Caco-2 (cell line): ENCODE data around the gene C6orf118. TPM values are rescaled to one million over a fixed set of nuclear protein-coding genes. Genes with fewer than 3 reads are reported as not detected.

Source experiments
- Bru-seq: library from RNA; stranded (reverse); fragments of 400-500 nt; gene quantifications from one replicate; lab custom pipeline; 2021; lab: Mats Ljungman, UMichigan
- BruChase-seq, 2 experiments: library from RNA; stranded (reverse); fragments of 400-500 nt; gene quantifications; one replicate each; lab custom pipeline; 2021; lab: Mats Ljungman, UMichigan
- BruUV-seq: library from RNA; stranded (reverse); fragments of 400-500 nt; replicated peaks from 2 replicates; lab custom pipeline; 2021; lab: Mats Ljungman, UMichigan
- CTCF ChIA-PET: fragments of 300-600 bp; sonication (Branson Sonifier 250); formaldehyde crosslinking; loops from one replicate; lab custom pipeline; 2022; ENCODE audit warnings: antibody characterized with exemption; lab: Charles Lee
- POLR2A ChIA-PET: fragments of 300-600 bp; sonication (Branson Sonifier 250); formaldehyde crosslinking; loops from one replicate; lab custom pipeline; 2022; ENCODE audit warnings: antibody characterized with exemption; lab: Charles Lee
- DNase-seq, 2 experiments: peaks; one replicate each; pipeline versions ENCODE4 v3.0.0 to v3.0.0-alpha.2; 2020 to 2022
- H3K27me3 ChIP-seq: replicated peaks from 2 replicates; pipeline ENCODE4 v1.6.0; 2011; ENCODE audit warnings: low read length; ENCODE audit not compliant: control insufficient read depth, insufficient read depth
- H3K36me3 ChIP-seq: 2 replicates; pipeline ENCODE4 v1.5.1; 2011; ENCODE audit warnings: low read length; ENCODE audit not compliant: control insufficient read depth, insufficient read depth
- H3K4me1 ChIP-seq: fragments of 250-450 bp; sonication (Bioruptor Pico); 2 replicates; pipeline ENCODE4 v1.5.1; 2020; ENCODE audit warnings: mild to moderate bottlenecking
- H3K4me3 ChIP-seq: 2 replicates; pipeline ENCODE4 v1.5.1; 2011; ENCODE audit warnings: low read depth, mild to moderate bottlenecking, control low read depth, low read length
- H3K9me3 ChIP-seq: fragments of 250-450 bp; sonication (Bioruptor Pico); 2 replicates; pipeline ENCODE4 v1.5.1; 2020; ENCODE audit warnings: mild to moderate bottlenecking, moderate library complexity
- H3K27ac Mint-ChIP-seq: one replicate; pipeline ENCODE4 v1.8.0; 2022; ENCODE audit warnings: mixed read lengths; ENCODE audit not compliant: unreplicated experiment
- H3K27me3 Mint-ChIP-seq: one replicate; pipeline ENCODE4 v1.8.0; 2022; ENCODE audit warnings: mixed read lengths; ENCODE audit not compliant: insufficient read depth, unreplicated experiment
- H3K36me3 Mint-ChIP-seq: one replicate; pipeline ENCODE4 v1.8.0; 2022; ENCODE audit warnings: mild to moderate bottlenecking, mixed read lengths; ENCODE audit not compliant: insufficient read depth, unreplicated experiment
- H3K4me1 Mint-ChIP-seq: one replicate; pipeline ENCODE4 v1.8.0; 2022; ENCODE audit warnings: low read depth, mixed read lengths; ENCODE audit not compliant: unreplicated experiment
- H3K4me3 Mint-ChIP-seq: one replicate; pipeline ENCODE4 v1.8.0; 2022; ENCODE audit warnings: mild to moderate bottlenecking, moderate library complexity, mixed read lengths; ENCODE audit not compliant: unreplicated experiment
- H3K9me3 Mint-ChIP-seq: one replicate; pipeline ENCODE4 v1.8.0; 2022; ENCODE audit warnings: mixed read lengths; ENCODE audit not compliant: unreplicated experiment
- intact Hi-C: fragments of 100-400 bp; cut with micrococcal nuclease; formaldehyde crosslinking; loops from one replicate; pipeline ENCODE4 v1.10.0; 2022; ENCODE audit not compliant: unreplicated experiment
- long read RNA-seq: library from polyadenylated mRNA; stranded (forward); transcript quantifications from one replicate; pipeline ENCODE4 v2.0.0, GENCODE V29; 2022
- total RNA-seq: library from RNA; stranded (reverse); gene quantifications from 2 replicates; pipeline ENCODE4 v1.2.3, GENCODE V29; 2022
- TF ChIP-seq, protein P1 (sequence below), 2 experiments: fragments of 200-600 bp in 1 of 2; IDR thresholded peaks; 1 replicate in 1 of 2; 2 replicates in 1 of 2; pipeline versions ENCODE4 v1.5.1 to v1.8.0; 2011 to 2022; ENCODE audit warnings: antibody characterized with exemption in 1 of 2, control low read depth in 1 of 2, inconsistent platforms in 1 of 2, low read depth in 1 of 2, low read length in 1 of 2, mild to moderate bottlenecking in 1 of 2, moderate library complexity in 1 of 2; ENCODE audit not compliant: insufficient read depth in 1 of 2, severe bottlenecking in 1 of 2, unreplicated experiment in 1 of 2

C6orf118 gene
- total RNA-seq = not detected in 2 replicates
- Bru-seq, nascent RNA = not detected
- BruChase-seq, experiment 1, labeled RNA remaining after a 2-hour chase = percentile 3 among the genes with signal in this experiment
- BruChase-seq, experiment 2, labeled RNA remaining after a 6-hour chase = not detected
- long read RNA-seq = 0 reads

- H3K27ac Mint-ChIP-seq = peak within 1 kb of the TSS; percentile 94
- no peaks in the 10 kb centered on the region for H3K27me3 ChIP-seq
- TF ChIP-seq, protein P1, sequence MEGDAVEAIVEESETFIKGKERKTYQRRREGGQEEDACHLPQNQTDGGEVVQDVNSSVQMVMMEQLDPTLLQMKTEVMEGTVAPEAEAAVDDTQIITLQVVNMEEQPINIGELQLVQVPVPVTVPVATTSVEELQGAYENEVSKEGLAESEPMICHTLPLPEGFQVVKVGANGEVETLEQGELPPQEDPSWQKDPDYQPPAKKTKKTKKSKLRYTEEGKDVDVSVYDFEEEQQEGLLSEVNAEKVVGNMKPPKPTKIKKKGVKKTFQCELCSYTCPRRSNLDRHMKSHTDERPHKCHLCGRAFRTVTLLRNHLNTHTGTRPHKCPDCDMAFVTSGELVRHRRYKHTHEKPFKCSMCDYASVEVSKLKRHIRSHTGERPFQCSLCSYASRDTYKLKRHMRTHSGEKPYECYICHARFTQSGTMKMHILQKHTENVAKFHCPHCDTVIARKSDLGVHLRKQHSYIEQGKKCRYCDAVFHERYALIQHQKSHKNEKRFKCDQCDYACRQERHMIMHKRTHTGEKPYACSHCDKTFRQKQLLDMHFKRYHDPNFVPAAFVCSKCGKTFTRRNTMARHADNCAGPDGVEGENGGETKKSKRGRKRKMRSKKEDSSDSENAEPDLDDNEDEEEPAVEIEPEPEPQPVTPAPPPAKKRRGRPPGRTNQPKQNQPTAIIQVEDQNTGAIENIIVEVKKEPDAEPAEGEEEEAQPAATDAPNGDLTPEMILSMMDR (IDR thresholded peaks at IDR 0.05; ENCODE audit: insufficient read depth in 1 of 2, low read depth in 1 of 2, low read length in 1 of 2, severe bottlenecking in 1 of 2, unreplicated experiment in 1 of 2) = no peak
Observed at GRCh38 chr6:165308926-165309731, at the start of gene C6orf118. Gene C6orf118, minus strand, starts transcription at chr6:165309605. Its CDS starts 19 bp downstream, at chr6:165309586.

DNA sequence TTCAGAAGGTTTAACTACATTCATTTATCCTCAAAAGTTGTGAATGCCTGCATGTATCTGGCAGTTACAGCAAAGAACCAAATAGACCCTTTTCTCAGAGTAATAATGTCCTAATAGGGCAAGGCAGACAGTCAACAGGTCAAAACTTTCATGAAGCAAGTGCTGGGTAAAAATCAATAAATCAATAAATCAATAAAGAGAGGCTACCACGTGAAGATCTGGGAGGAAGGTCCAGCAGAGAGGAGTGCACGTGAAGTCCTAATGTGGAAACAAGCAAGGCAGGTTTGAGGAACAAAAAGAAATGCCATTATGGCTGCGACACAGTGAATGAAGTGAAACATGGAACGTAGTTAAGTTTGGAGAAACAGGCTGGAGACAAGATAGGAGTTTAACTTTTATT lies 36.3 kb upstream of the C6orf118 start:
- Histone ChIP-seq H3K9me3 (peaks cover 6% of the 10 kb centered on the region; the same call in 1 of the 2 replicates), H3K27me3 (no peaks in the 10 kb centered on the region), H3K36me3 (no peaks in the 10 kb centered on the region), H3K4me3 (no peak overlapping the region), H3K4me1 (no peaks in the 10 kb centered on the region)
- intact Hi-C loops = no loop called here
- H3K4me1 Mint-ChIP-seq = no peaks in the 10 kb centered on the region
- ChIA-PET POLR2A (no interaction called here), CTCF (no interaction called here)
- H3K27me3 Mint-ChIP-seq = no peaks in the 10 kb centered on the region
- no peak overlapping the region for H3K4me3 Mint-ChIP-seq
- BruUV-seq = no TSS peak
- H3K27ac Mint-ChIP-seq = no peak overlapping the region
- no peak for DNase-seq
- H3K9me3 Mint-ChIP-seq = peaks cover 11% of the 10 kb centered on the region
- TF ChIP-seq, protein P1 (IDR thresholded peaks at IDR 0.05; ENCODE audit: insufficient read depth in 1 of 2, low read depth in 1 of 2, low read length in 1 of 2, severe bottlenecking in 1 of 2, unreplicated experiment in 1 of 2) = no peak
- no peaks in the 10 kb centered on the region for H3K36me3 Mint-ChIP-seq

More at GRCh38 chr6:165308926-165309731, at the start of gene C6orf118:
- Mint-ChIP-seq H3K36me3 (no peaks in the 10 kb centered on the region), H3K27me3 (peaks cover 9% of the 10 kb centered on the region), H3K4me3 (peak within 1 kb of the TSS; percentile 65), H3K9me3 (no peaks in the 10 kb centered on the region), H3K4me1 (no peaks in the 10 kb centered on the region)
- peak; percentile 29 to 47 for DNase-seq
- ChIA-PET CTCF (no interaction called here), POLR2A (no interaction called here)
- Histone ChIP-seq H3K4me1 (no peaks in the 10 kb centered on the region), H3K4me3 (no peak within 1 kb of the TSS), H3K9me3 (no peaks in the 10 kb centered on the region), H3K36me3 (no peaks in the 10 kb centered on the region)
- no TSS peak for BruUV-seq
- intact Hi-C loops = no loop called here

- Mint-ChIP-seq H3K4me3 (no peak overlapping the region), H3K27me3 (no peaks in the 10 kb centered on the region), H3K4me1 (no peaks in the 10 kb centered on the region), H3K9me3 (no peaks in the 10 kb centered on the region), H3K27ac (no peak overlapping the region), H3K36me3 (no peaks in the 10 kb centered on the region)
- no TSS peak for BruUV-seq
- intact Hi-C loops = no loop called here
- Histone ChIP-seq H3K9me3 (no peaks in the 10 kb centered on the region), H3K4me3 (no peak overlapping the region), H3K4me1 (no peaks in the 10 kb centered on the region), H3K36me3 (no peaks in the 10 kb centered on the region), H3K27me3 (no peaks in the 10 kb centered on the region)
- no peak for DNase-seq
- TF ChIP-seq, protein P1 (IDR thresholded peaks at IDR 0.05; ENCODE audit: insufficient read depth in 1 of 2, low read depth in 1 of 2, low read length in 1 of 2, severe bottlenecking in 1 of 2, unreplicated experiment in 1 of 2) = no peak
- ChIA-PET POLR2A (no interaction called here), CTCF (no interaction called here)
Observed at GRCh38 chr6:165340532-165340931, 31.1 kb upstream of the C6orf118 start.
